Body of pancreas (tissue), 4 donors: ENCODE measurements around the gene SMURF2. TPM values are rescaled to one million over a fixed set of nuclear protein-coding genes. Genes with fewer than 3 reads are reported as not detected.
"Not testable (repeated sequence)": the region's sequence is repeated elsewhere in the genome, so short reads cannot be mapped to it uniquely, and the experiment has no call there.

Source experiments
- ATAC-seq: fragments of 150-250 bp; one replicate; pipeline ENCODE4 v1.9.1; 2016
- DNase-seq, 4 donors: peaks; one replicate each; pipeline ENCODE4 v3.0.0-alpha.2; 2019
- H3K27ac ChIP-seq, 4 donors: fragments of 200-600 bp; sonication (generic); 1 replicate in 3 of 4; 2 replicates in 1 of 4; pipeline versions ENCODE4 v1.5.1 to v1.6.1; 2016 to 2019; ENCODE audit warnings: mild to moderate bottlenecking in 1 of 4, mixed read lengths in 1 of 4, moderate library complexity in 1 of 4
- H3K27me3 ChIP-seq, 2 donors: fragments of 200-600 bp; sonication (generic); one replicate each; pipeline ENCODE4 v1.6.0; 2016; ENCODE audit warnings: mild to moderate bottlenecking in 1 of 2
- H3K36me3 ChIP-seq, 2 donors: fragments of 200-600 bp; sonication (generic); replicated peaks in 1 of 2; 2 replicates each; pipeline ENCODE4 v1.5.1; 2016; ENCODE audit warnings: low read depth in 2 of 2; ENCODE audit not compliant: insufficient read depth in 1 of 2
- H3K4me1 ChIP-seq: fragments of 200-600 bp; sonication (generic); one replicate; pipeline ENCODE4 v1.6.0; 2016
- H3K4me3 ChIP-seq, 2 donors: fragments of 200-600 bp; sonication (generic); 1 replicate in 1 of 2; 2 replicates in 1 of 2; pipeline ENCODE4 v1.5.1; 2016 to 2019
- H3K9me3 ChIP-seq, 3 donors: fragments of 200-600 bp; sonication (generic); 1 replicate in 2 of 3; 2 replicates in 1 of 3; pipeline ENCODE4 v1.5.1; 2016
- POLR2A ChIP-seq, 3 donors: fragments of 450-650 bp; IDR thresholded peaks; one replicate each; pipeline ENCODE4 v1.6.1; 2016; ENCODE audit warnings: antibody characterized with exemption in 3 of 3, mild to moderate bottlenecking in 2 of 3
- WGBS, 2 donors: methylation state at CpG; one replicate each; pipeline ENCODE4 v1.1.5; 2017; 5-methylcytosine and 5-hydroxymethylcytosine counted together
- intact Hi-C: fragments of 100-400 bp; cut with DNase I; formaldehyde crosslinking; loops from one replicate; pipeline ENCODE4 v1.15.1; 2023
- total RNA-seq, 2 donors: library from RNA; depleted of rRNA; stranded (reverse); fragments of >200 nt; gene quantifications; one replicate each; pipeline ENCODE4 v1.1.0, GENCODE V29; 2016
- TF ChIP-seq, protein P1 (sequence below), 7 experiments: fragments of 450-650 bp in 4 of 7; fragments of 200-600 bp in 3 of 7; sonication (generic) in 3 of 7; IDR thresholded peaks; one replicate each; pipeline ENCODE4 v1.5.1; 2016 to 2019; ENCODE audit warnings: antibody characterized with exemption in 7 of 7

SMURF2 gene
- total RNA-seq, 2 donors from 2014 or later = 10.6 to 15.5 TPM

DNA sequence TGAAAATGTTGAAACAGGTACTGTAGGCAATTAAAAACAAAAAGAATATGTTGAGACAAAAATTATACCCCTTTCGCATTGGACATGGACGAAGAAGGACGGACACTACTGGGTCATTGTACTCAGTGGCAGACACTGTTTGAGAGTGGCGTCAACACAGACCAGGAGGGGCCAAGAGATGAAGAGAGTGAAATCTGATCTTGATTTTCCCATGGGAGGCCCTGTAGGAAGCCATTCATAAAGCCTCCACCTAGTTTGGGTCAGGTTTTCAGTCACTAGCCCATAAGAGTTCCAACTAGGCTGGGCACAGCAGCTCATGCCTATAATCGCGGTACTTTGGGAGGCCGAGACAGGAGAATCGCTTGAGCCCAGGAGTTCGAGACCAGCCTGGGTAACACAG lies 23.6 kb upstream of the SMURF2 start:
- H3K27me3 ChIP-seq = no peaks in the 10 kb centered on the region
- 88% methylated on average over 6 to 9 of the region's 9 CpGs for WGBS, 2 donors
- intact Hi-C loops = no loop called here
- no peaks in the 10 kb centered on the region for H3K36me3 ChIP-seq
- no peak for ATAC-seq
- no peaks in the 10 kb centered on the region for H3K9me3 ChIP-seq
- no peak overlapping the region for H3K4me3 ChIP-seq
- no peak for DNase-seq
- H3K4me1 ChIP-seq = no peaks in the 10 kb centered on the region
- no peak for TF ChIP-seq POLR2A (IDR thresholded peaks at IDR 0.05)
- TF ChIP-seq, protein P1, sequence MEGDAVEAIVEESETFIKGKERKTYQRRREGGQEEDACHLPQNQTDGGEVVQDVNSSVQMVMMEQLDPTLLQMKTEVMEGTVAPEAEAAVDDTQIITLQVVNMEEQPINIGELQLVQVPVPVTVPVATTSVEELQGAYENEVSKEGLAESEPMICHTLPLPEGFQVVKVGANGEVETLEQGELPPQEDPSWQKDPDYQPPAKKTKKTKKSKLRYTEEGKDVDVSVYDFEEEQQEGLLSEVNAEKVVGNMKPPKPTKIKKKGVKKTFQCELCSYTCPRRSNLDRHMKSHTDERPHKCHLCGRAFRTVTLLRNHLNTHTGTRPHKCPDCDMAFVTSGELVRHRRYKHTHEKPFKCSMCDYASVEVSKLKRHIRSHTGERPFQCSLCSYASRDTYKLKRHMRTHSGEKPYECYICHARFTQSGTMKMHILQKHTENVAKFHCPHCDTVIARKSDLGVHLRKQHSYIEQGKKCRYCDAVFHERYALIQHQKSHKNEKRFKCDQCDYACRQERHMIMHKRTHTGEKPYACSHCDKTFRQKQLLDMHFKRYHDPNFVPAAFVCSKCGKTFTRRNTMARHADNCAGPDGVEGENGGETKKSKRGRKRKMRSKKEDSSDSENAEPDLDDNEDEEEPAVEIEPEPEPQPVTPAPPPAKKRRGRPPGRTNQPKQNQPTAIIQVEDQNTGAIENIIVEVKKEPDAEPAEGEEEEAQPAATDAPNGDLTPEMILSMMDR (IDR thresholded peaks at IDR 0.05) = no peak
- no peak overlapping the region for H3K27ac ChIP-seq

DNA sequence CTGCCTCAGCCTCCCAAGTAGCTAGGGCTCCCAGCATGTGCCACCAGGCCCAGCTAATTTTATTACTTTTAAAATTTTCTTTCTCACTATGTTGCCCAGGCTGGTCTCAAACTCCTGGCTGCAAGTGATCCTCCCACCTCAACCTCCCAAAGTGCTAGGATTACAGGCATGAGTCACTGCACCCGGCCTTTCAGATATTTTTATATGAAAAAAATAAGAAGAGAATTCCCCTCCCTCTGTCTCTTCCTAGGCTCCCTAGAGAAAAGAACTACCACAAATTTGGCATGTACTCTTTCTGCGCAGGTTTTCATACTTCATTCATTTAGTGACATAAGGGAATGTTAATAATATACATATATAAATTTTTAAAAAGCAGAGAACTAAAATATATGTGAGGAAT lies 21.7 kb upstream of the SMURF2 start:
- 82 to 92% methylated on average over 2 of the region's 2 CpGs for WGBS, 2 donors
- Histone ChIP-seq H3K4me1 (no peaks in the 10 kb centered on the region), H3K4me3 (no peak overlapping the region)

DNA sequence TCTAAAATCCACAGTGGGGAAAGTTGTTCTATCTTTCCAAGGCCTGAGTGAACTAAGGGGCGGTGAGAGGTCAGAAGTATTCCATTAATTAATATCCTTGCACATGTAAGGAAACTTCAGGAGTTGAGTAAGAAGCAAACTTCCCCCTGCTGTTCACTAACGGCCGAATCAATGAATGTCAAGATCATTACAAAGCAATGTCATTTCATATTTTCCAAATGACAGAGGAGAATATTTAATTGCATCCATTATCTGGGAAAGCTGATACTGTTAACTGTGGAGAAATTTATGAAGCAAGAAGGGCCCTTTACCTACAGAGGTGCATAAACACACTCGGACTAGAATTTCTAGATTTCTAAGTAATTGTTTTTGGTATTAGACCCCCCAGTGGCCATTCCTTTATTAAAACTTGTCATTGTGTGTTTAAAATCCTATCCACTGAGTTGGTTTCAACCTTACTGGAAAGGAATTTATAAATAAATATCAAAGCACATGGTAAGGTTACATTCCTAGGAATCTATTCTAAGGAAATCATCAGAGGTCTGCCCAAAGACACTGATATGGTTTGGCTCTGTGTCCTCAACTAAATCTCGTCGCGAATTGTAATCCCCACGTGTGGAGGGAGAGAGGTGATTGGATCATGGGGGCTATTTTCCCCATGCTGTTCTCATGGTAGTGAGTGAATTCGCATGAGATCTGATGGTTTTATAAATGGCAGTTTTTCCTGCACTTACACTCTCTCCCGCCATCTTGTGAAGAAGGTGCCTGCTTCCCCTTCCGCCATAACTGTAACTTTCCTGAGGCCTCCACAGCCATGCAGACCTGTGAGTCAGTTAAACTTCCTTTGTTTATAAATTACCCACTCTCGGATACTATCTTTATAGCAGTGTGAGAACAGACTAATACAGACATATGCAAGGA lies 20.4 kb upstream of the SMURF2 start:
- Histone ChIP-seq H3K27ac (no peak overlapping the region), H3K4me1 (no peaks in the 10 kb centered on the region), H3K36me3 (no peaks in the 10 kb centered on the region), H3K27me3 (no peaks in the 10 kb centered on the region), H3K9me3 (no peaks in the 10 kb centered on the region), H3K4me3 (no peak overlapping the region)
- ATAC-seq = no peak
- WGBS, 2 donors = 83% methylated on average over 12 of the region's 12 CpGs
- no peak for DNase-seq
- no peak for TF ChIP-seq POLR2A (IDR thresholded peaks at IDR 0.05)
- intact Hi-C loops = no loop called here

More for the DNA sequence above, 21.7 kb upstream of the SMURF2 start:
- ATAC-seq (no peak), DNase-seq (no peak)
- intact Hi-C loops = no loop called here
- H3K27me3 ChIP-seq = no peaks in the 10 kb centered on the region
- H3K36me3 ChIP-seq = no peaks in the 10 kb centered on the region
- no peak overlapping the region for H3K27ac ChIP-seq
- no peaks in the 10 kb centered on the region for H3K9me3 ChIP-seq
- TF ChIP-seq, protein P1 (IDR thresholded peaks at IDR 0.05) = no peak
- TF ChIP-seq POLR2A (IDR thresholded peaks at IDR 0.05) = no peak

DNA sequence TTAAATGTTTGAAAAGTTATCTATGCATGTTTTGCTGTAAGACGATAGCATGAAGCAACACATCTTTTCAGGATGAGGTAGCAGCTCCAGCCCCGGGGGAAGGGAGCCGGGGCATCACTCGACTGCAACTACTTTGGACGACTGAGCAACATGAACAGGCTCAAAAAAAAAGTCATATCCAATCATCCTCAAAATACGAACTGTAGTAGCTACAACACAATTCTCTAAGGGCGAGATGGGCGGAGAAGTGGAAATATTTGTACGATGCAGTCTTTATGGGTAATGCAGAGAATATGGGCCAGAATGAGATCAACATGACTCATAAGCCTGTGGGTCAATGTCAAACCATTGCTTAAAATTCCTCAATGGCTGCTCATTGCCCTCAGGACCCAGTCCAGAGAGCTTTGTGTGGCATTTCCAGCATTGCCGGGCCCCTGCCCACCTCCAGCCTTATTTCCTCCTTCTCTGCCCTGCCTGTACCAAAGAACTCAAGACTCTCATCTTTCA lies 17.7 kb upstream of the SMURF2 start:
- H3K4me3 ChIP-seq = no peak overlapping the region
- intact Hi-C loops = no loop called here
- H3K27me3 ChIP-seq = no peaks in the 10 kb centered on the region
- DNase-seq (no peak), ATAC-seq (no peak)
- TF ChIP-seq, protein P1 (IDR thresholded peaks at IDR 0.05) = no peak
- TF ChIP-seq POLR2A (IDR thresholded peaks at IDR 0.05) = no peak
- H3K4me1 ChIP-seq = no peaks in the 10 kb centered on the region
- H3K36me3 ChIP-seq = no peaks in the 10 kb centered on the region
- H3K9me3 ChIP-seq = no peaks in the 10 kb centered on the region
- 88 to 93% methylated on average over 10 of the region's 10 CpGs for WGBS, 2 donors
- H3K27ac ChIP-seq = no peak overlapping the region

DNA sequence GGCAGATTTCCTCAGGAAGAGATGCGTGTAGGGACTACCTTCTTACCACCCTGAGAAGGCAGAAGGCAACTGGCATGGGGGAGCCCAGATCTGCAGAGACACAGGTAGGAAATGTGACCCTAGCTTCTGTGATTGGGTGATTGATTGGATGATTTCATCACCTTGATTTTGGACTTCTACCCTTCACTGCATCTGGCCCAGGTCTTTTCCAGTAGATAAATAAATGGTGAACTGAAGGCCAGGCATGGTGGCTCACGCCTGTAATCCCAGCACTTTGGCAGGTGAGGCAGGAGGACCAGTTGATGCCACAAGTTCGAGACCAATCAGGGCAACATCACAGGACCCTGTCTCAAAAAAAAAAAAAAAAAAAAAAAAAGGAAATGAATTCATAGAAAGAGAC lies 14.7 kb upstream of the SMURF2 start:
- TF ChIP-seq, protein P1 (IDR thresholded peaks at IDR 0.05) = no peak
- TF ChIP-seq POLR2A (IDR thresholded peaks at IDR 0.05) = no peak
- no peak for ATAC-seq
- Histone ChIP-seq H3K36me3 (no peaks in the 10 kb centered on the region), H3K4me1 (no peaks in the 10 kb centered on the region), H3K27me3 (no peaks in the 10 kb centered on the region), H3K9me3 (no peaks in the 10 kb centered on the region), H3K27ac (no peak overlapping the region), H3K4me3 (no peak overlapping the region)
- no peak for DNase-seq
- WGBS, 2 donors = 53 to 60% methylated on average over 3 of the region's 3 CpGs
- intact Hi-C loops = no loop called here

DNA sequence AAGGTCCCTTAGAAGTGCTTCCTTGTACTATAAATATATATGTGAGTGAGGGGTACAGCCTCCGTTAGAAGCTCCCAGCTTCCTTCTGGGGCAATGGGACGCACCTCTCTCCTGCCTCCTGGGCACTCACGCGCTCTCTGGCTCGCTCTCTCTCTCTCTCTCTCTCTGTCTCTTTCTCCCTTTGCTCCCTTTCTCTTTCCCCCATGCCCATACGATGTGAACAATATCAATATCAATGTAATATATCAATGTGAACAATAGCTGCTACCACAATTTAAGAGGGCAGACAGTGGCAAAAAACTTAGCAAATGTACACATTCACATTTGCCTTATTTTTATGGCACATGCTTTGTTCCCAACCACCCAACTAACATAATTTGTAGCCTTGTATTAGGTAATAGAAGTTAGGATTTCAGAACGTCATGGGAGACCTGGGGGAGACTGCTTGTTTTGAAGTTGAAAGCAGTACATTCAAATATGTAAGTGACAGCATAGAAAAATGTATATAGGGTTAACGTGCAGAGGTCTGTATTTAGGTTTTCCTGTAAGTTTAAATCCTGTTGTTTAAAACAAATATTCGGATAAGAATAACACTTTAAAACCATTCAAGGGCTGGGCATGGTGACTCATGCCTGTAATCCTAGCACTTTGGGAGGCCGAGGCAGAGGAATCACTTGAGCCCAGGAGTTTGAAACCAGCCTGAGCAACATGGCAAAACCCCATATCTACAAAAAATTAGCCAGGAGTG lies 8.9 kb upstream of the SMURF2 start:
- ATAC-seq, intact Hi-C loops: not testable (repeated sequence)
- 80 to 82% methylated on average over 10 of the region's 10 CpGs for WGBS, 2 donors

DNA sequence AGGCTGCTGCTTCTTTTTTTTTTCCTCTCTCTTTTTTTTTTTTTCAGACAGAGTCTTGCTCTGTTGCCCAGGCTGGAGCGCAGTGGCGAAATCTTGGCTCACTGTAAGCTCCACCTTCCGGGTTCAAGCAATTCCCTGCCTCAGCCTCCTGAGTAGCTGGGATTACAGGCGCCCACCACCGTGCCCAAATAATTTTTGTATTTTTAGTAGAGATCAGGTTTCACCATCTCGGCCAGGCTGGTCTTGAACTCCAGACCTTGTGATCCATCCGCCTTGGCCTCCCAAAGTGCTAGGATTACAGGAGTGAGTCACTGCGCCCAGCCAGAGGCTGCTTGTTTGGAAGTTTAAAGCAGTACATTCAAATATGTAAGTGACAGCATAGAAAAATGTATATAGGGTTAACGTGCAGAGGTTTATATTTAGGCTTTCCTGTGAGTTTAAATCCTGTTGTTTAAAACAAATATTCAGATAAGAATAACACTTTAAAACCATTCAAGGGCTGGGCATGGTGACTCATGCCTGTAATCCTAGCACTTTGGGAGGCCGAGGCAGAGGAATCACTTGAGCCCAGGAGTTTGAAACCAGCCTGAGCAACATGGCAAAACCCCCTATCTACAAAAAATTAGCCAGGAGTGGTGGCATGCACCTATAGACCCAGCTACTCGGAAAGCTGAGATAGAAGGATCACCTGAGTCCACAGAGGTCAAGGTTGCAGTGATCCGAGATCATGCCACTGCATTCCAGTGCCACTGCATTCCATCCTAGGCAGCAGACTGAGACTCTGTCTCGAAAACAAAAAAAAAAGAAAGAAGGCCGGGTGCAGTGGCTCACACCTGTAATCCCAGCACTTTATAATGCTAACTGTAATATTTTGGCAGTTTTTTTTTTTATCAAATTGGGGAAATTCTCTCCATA lies 6.0 kb upstream of the SMURF2 start:
- H3K27me3 ChIP-seq, H3K9me3 ChIP-seq, H3K27ac ChIP-seq, intact Hi-C loops, H3K36me3 ChIP-seq, DNase-seq, ATAC-seq, H3K4me1 ChIP-seq, H3K4me3 ChIP-seq: not testable (repeated sequence)
- WGBS, 2 donors = 72 to 75% methylated on average over 14 of the region's 14 CpGs

More for the DNA sequence above, 8.9 kb upstream of the SMURF2 start:
- not testable (repeated sequence) for H3K27ac ChIP-seq, H3K27me3 ChIP-seq, H3K9me3 ChIP-seq, H3K36me3 ChIP-seq, H3K4me1 ChIP-seq, DNase-seq, H3K4me3 ChIP-seq
